ENCODE data around the gene CBX8.

The CBX8 gene

GRCh38 chr17:79796444-79796762 lies 474 bp downstream of the CBX8 start:
- H3K27ac ChIP-seq (ENCODE audit: low read depth, low read length, severe bottlenecking), result peak overlapping the region; percentile 87
- WGBS, 2 experiments (ENCODE audit: insufficient coverage in 2 of 2), result 2 to 3% methylated on average over 9 to 13 of the region's 19 CpGs
- H3K36me3 ChIP-seq (ENCODE audit: control insufficient read depth, insufficient read depth, low read length), result peaks cover 13% of the 10 kb centered on the region
- no peaks in the 10 kb centered on the region for H3K9me3 ChIP-seq (ENCODE audit: control insufficient read depth, low read length)
- peaks cover 32% of the 10 kb centered on the region for H3K4me1 ChIP-seq (ENCODE audit: control insufficient read depth, insufficient read depth, low read length, poor library complexity, severe bottlenecking)
- H3K4me3 ChIP-seq (ENCODE audit: extremely low read depth, insufficient read depth, low read length, poor library complexity, severe bottlenecking), result peak overlapping the region; percentile 67

DNA sequence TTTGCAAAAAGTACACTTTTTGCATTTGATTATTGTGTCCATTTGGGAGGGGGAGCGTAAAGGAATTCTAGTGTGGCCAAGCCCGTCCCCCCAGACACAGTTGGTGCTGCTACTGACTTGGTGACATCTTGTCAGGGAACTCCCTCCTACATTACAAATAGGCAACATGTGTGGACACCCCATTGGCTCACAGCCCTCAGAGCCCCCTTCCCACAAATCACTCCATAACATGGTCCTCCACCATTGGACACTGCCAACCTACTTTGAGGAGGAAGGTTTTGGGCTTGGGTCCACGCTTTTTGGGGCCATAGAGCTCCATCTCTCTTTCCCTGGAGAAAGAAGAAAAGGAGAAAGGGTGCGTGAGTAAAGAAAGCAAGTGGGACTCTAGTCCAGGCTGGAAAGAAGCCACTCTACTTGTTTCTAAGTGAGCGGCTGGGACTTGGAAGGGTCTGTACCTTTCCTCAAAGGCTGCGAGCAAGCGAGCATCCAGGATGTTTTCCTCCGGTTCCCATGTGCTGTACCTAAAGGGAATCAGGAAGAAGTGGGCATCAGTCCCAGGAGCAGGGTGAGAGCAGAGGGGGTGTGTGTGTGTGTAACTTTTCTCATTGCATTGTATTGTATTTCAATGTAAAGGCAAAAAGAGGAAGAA lies 958 bp downstream of the CBX8 start:
- no peak overlapping the region for H3K27ac ChIP-seq (ENCODE audit: low read depth, low read length, severe bottlenecking)
- no peaks in the 10 kb centered on the region for H3K9me3 ChIP-seq (ENCODE audit: control insufficient read depth, low read length)
- 33 to 38% methylated on average over 5 to 7 of the region's 8 CpGs for WGBS, 2 experiments (ENCODE audit: insufficient coverage in 2 of 2)
- H3K4me3 ChIP-seq (ENCODE audit: extremely low read depth, insufficient read depth, low read length, poor library complexity, severe bottlenecking), result peak overlapping the region; percentile 67
- peaks cover 13% of the 10 kb centered on the region for H3K36me3 ChIP-seq (ENCODE audit: control insufficient read depth, insufficient read depth, low read length)
- peaks cover 31% of the 10 kb centered on the region for H3K4me1 ChIP-seq (ENCODE audit: control insufficient read depth, insufficient read depth, low read length, poor library complexity, severe bottlenecking)

- peaks cover 28% of the 10 kb centered on the region for H3K4me1 ChIP-seq (ENCODE audit: control insufficient read depth, insufficient read depth, low read length, poor library complexity, severe bottlenecking)
- no peak overlapping the region for H3K27ac ChIP-seq (ENCODE audit: low read depth, low read length, severe bottlenecking)
- H3K4me3 ChIP-seq (ENCODE audit: extremely low read depth, insufficient read depth, low read length, poor library complexity, severe bottlenecking), result no peak overlapping the region
- H3K36me3 ChIP-seq (ENCODE audit: control insufficient read depth, insufficient read depth, low read length), result peaks cover 13% of the 10 kb centered on the region
- 27 to 29% methylated on average over 35 to 46 of the region's 47 CpGs for whole genome bisulfite sequencing, 2 experiments (ENCODE audit: insufficient coverage in 2 of 2)
- H3K9me3 ChIP-seq (ENCODE audit: control insufficient read depth, low read length), result no peaks in the 10 kb centered on the region
Observed at GRCh38 chr17:79794659-79795511, 2.0 kb downstream of the CBX8 start.

- Histone ChIP-seq H3K9me3 (ENCODE audit: control insufficient read depth, low read length) (no peaks in the 10 kb centered on the region), H3K4me3 (ENCODE audit: extremely low read depth, insufficient read depth, low read length, poor library complexity, severe bottlenecking) (peak overlapping the region; percentile 32), H3K36me3 (ENCODE audit: control insufficient read depth, insufficient read depth, low read length) (peaks cover 13% of the 10 kb centered on the region), H3K27ac (ENCODE audit: low read depth, low read length, severe bottlenecking) (peak overlapping the region; percentile 75), H3K4me1 (ENCODE audit: control insufficient read depth, insufficient read depth, low read length, poor library complexity, severe bottlenecking) (peaks cover 27% of the 10 kb centered on the region)
- 0% methylated on average over 1 to 2 of the region's 3 CpGs for WGBS, 2 experiments (ENCODE audit: insufficient coverage in 2 of 2)
Observed at GRCh38 chr17:79793924-79794304, 3.0 kb downstream of the CBX8 start.

DNA sequence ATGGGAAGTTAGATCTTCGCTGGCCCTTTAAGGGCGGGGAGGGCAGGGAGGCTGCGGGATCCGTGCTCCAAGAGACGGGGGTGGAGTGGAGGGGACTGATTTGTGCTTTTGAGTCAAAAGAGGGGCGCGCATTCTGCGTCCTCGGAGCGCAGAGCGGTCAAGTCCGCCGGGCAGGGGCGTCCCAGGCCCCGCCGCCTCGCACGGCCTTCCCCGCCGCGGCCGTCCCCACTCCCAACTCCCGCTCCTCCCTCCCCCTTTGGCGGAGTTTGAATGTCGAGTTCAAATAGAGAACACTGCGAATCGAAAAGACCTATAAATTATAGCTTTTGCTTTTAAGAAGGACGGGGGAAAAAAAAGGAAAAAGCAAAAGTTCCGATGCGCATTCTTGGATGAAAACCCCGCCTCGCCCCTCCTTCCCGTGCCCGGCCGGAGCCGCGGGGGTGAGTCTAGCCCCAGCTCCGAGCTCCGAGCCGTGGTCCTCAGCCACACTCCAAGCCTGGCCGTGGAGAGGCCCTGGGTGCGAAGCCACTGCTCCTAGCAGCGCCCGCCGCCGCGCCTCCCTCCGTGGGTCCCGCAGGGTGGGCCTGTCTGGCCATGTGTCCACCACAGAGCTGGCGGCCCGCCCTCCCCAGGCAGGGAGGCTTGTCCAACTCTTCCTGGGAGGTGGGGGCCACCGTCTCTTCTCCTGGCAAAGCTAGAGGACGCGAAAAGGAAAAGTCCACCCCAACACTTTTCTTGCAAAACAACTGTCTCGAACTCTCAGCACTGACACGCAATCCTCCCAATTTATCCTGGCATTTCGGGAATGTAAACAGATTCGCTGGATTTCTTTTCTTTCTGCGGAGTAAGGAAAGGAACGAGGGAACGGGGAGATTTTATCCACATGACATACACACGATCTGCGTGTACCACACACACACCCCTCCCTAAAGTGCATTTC lies 3.6 kb downstream of the CBX8 start:
- WGBS, 2 experiments (ENCODE audit: insufficient coverage in 2 of 2), result 1 to 2% methylated on average over 29 to 41 of the region's 63 CpGs

DNA sequence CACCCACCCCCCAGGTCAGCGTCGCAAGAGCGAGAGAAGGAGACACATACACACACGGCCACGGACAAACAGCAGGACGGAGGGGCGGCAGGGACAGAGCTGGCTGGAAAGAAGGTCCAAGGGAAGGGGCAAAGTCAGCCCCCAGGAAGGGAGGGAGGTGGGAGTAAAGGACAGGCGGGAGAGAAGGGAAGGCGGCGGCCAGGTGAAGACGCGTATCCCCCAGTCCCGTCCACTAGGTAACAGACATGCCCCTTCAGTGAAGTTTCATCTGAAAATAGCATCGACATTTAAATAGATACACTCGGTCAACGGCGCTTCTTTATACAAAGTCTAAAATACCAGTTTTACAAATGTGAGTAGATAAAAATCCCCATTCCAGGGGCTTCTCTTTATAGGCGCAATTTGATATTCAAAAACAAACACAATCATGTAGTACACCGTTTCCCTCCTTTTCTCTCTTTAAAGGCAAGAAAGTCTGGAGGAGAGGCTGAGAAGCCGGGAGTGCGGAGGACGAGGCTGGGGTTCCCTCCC lies 4.5 kb downstream of the CBX8 start:
- Histone ChIP-seq H3K4me1 (ENCODE audit: control insufficient read depth, insufficient read depth, low read length, poor library complexity, severe bottlenecking) (peaks cover 27% of the 10 kb centered on the region), H3K27ac (ENCODE audit: low read depth, low read length, severe bottlenecking) (no peak overlapping the region), H3K4me3 (ENCODE audit: extremely low read depth, insufficient read depth, low read length, poor library complexity, severe bottlenecking) (peak overlapping the region; percentile 32), H3K9me3 (ENCODE audit: control insufficient read depth, low read length) (no peaks in the 10 kb centered on the region), H3K36me3 (ENCODE audit: control insufficient read depth, insufficient read depth, low read length) (peaks cover 13% of the 10 kb centered on the region)
- 0 to 5% methylated on average over 8 to 11 of the region's 22 CpGs for WGBS, 2 experiments (ENCODE audit: insufficient coverage in 2 of 2)

More for the DNA sequence above, 3.6 kb downstream of the CBX8 start:
- Histone ChIP-seq H3K27ac (ENCODE audit: low read depth, low read length, severe bottlenecking) (peak overlapping the region; percentile 75), H3K4me1 (ENCODE audit: control insufficient read depth, insufficient read depth, low read length, poor library complexity, severe bottlenecking) (peaks cover 27% of the 10 kb centered on the region), H3K9me3 (ENCODE audit: control insufficient read depth, low read length) (no peaks in the 10 kb centered on the region), H3K36me3 (ENCODE audit: control insufficient read depth, insufficient read depth, low read length) (peaks cover 13% of the 10 kb centered on the region), H3K4me3 (ENCODE audit: extremely low read depth, insufficient read depth, low read length, poor library complexity, severe bottlenecking) (peak overlapping the region; percentile 32)

DNA sequence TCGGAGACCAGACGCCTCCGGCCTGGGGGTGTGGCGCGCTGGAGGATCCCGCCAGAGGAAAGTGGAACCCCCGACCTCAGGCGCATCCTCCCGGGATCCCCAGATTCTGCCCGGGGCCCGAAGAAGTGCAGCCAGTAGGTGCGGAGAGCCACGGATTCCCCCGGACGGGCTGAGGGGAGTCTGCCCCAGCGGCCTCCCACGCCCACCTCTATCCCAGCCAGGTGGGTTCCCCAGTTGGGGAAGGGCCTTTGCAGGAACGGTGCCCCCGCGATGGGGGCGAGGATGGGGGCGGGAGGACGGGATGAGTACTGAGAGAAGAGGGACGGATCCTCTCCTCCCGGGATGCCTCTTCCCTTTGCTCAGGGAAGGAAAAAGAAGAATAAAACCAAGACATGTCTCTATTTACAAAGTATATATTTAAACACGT lies 5.1 kb downstream of the CBX8 start:
- peaks cover 13% of the 10 kb centered on the region for H3K36me3 ChIP-seq (ENCODE audit: control insufficient read depth, insufficient read depth, low read length)
- peaks cover 29% of the 10 kb centered on the region for H3K4me1 ChIP-seq (ENCODE audit: control insufficient read depth, insufficient read depth, low read length, poor library complexity, severe bottlenecking)
- H3K9me3 ChIP-seq (ENCODE audit: control insufficient read depth, low read length), result no peaks in the 10 kb centered on the region
- 1 to 3% methylated on average over 16 of the region's 26 CpGs for WGBS, 2 experiments (ENCODE audit: insufficient coverage in 2 of 2)
- no peak overlapping the region for H3K27ac ChIP-seq (ENCODE audit: low read depth, low read length, severe bottlenecking)
- no peak overlapping the region for H3K4me3 ChIP-seq (ENCODE audit: extremely low read depth, insufficient read depth, low read length, poor library complexity, severe bottlenecking)

DNA sequence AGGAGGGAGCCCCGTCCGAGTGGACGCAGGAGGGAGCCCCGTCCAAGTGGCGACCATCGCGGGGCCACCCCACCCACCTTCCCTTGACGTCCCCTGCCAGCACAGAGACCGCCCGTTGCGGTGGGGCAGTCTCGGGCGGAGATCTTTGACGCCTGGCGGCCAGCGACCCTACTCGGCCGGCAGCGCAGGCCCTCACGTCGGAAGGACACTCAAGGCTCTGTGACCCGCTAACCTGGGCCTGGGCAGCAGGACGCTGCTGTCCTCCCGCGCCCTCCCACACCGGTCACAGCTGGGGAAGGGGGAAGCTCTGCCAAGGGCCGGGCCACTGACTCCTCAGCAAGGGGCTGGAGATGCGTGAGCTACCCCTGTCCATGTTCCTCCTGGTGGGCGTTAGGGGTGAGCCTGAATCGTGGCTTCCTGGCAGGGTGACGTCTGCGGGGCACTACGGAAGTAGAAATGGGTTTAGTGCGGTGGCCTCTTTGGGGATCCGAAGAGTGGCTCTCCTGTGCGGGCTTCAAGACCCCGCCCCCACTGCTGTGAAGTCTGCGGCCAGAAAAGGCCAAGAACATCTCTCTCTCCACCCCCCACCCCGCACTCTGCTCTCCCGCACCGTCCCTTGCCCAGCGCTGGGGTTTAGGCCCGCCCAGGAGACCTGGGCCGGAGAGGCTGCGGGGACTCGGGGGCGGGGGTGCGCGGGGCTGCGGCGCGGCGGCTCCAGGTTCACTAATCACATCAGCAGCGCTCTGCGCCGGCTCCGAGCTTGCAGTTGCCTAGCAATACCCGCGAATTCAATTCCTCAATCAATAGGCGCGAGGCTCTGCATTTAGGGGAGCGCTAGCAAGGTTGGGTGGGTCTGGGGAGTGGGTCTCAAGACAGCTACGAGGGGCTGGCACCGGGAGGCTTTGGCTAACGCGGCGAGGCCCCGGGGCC lies 5.8 kb downstream of the CBX8 start:
- no peak overlapping the region for H3K4me3 ChIP-seq (ENCODE audit: extremely low read depth, insufficient read depth, low read length, poor library complexity, severe bottlenecking)
- no peaks in the 10 kb centered on the region for H3K9me3 ChIP-seq (ENCODE audit: control insufficient read depth, low read length)
- H3K27ac ChIP-seq (ENCODE audit: low read depth, low read length, severe bottlenecking), result no peak overlapping the region
- peaks cover 26% of the 10 kb centered on the region for H3K4me1 ChIP-seq (ENCODE audit: control insufficient read depth, insufficient read depth, low read length, poor library complexity, severe bottlenecking)
- H3K36me3 ChIP-seq (ENCODE audit: control insufficient read depth, insufficient read depth, low read length), result peaks cover 18% of the 10 kb centered on the region
- 4 to 5% methylated on average over 43 to 56 of the region's 68 CpGs for WGBS, 2 experiments (ENCODE audit: insufficient coverage in 2 of 2)

GRCh38 chr17:79789943-79790804 lies 6.7 kb downstream of the CBX8 start:
- Histone ChIP-seq H3K4me3 (ENCODE audit: extremely low read depth, insufficient read depth, low read length, poor library complexity, severe bottlenecking) (peak overlapping the region; percentile 26), H3K27ac (ENCODE audit: low read depth, low read length, severe bottlenecking) (no peak overlapping the region), H3K36me3 (ENCODE audit: control insufficient read depth, insufficient read depth, low read length) (peaks cover 20% of the 10 kb centered on the region), H3K9me3 (ENCODE audit: control insufficient read depth, low read length) (no peaks in the 10 kb centered on the region), H3K4me1 (ENCODE audit: control insufficient read depth, insufficient read depth, low read length, poor library complexity, severe bottlenecking) (peaks cover 19% of the 10 kb centered on the region)
- 10 to 14% methylated on average over 44 to 68 of the region's 74 CpGs for WGBS, 2 experiments (ENCODE audit: insufficient coverage in 2 of 2)
